Limb (tissue), 2 donors: ENCODE data around the gene CDKAL1.
A peak's percentile ranks its signal among the peaks of the same experiment; 100 is the strongest.

Source experiments
- DNase-seq, 2 donors: peaks; one replicate each; pipeline ENCODE4 v3.0.0-alpha.2; 2016; ENCODE audit errors: extremely low spot score in 2 of 2

Gene CDKAL1

DNA sequence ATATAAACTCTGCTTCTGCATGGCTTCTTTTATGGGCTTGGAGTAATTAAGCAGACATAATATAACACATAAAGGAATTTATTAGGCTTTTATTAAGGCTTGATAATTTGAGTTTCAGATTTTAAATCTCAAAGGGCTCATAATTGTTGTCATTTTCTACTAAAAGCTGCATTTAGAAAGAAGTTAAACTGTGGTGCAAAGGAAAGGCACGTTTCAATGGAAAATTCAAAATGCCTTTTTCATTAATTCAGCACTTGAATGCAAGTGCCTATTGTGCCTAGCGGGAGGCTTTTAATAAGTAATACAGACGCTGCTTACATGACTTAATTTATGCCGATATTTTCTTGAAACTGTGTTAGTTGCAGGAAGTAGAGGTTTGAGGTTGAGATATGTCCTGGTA, 627.5 kb downstream of the CDKAL1 start:
- DNase-seq: no peak

DNA sequence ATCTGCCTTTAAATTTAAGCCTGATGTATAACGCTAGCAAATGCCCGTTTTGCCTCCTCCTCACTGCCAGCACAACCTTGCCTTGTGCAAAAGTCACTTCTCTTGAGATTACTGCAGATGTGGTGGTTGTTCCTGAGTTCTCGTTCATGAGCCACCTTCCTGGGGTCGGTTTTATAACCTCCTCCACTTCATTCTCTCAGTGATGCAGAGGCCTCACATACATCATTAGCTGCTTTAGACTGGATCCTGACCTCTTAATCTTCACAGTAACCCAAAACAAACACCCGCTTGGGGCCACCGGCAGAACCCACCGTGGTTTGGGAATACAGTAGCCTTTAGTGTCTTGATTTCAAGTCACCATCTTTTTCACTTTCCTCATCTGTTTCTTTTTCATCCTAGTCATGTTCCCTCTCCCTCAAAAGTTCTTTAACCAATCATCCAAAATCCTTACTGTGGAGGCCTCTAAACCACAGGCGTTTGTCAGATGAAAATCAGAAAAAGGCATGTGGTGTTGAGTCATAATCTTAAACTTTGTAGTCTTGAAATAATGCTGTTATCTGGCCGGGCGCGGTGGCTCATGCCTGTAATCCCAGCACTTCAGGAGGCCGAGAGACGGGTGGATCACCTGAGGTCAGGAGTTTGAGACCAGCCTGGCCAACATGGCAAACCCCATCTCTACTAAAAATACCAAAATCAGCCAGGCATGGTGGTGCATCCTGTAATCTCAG, 629.0 kb downstream of the CDKAL1 start:
- DNase-seq: no peak

DNA sequence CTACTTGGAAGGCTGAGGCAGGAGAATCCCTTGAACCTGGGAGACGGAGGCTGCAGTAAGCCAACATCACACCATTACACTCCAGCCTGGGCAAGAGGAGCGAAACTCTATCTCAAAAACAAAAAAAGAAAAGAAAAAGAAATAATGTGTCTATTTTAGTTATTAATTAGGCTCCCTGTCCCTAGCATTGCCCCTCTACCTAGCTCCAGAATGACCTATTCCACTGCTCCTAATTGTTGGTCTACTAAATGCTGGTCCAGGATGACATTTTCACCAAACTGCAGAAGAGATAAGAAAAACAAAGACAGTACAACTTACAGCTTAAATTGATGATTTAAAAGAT, 629.6 kb downstream of the CDKAL1 start:
- DNase-seq: no peak

DNA sequence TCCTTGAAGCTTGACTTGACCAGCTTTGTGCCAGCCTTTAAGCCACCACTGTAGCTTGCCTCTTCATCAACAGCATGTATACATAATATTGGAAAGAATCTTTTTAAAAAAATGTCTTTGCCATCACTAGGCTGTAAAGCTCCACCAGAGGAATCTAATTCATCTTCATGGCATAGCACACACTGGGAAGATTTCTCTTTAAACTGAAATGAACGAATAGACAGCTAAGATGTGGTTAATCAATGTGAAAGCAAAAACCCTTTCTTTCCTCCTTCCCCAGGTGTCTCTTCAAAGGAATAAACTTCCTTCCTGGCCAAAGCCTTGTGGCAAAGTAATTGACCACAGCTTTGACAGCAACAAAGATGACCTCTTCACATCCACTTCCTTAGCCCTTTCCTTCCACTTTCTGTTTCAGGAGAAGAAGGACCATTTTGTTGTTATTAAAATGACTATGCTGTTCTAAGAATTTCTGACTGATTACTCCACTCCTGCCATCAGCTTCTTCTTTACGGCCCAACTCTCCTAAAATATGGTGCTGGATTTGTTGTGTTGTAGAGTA, 630.6 kb downstream of the CDKAL1 start:
- DNase-seq: no peak

DNA sequence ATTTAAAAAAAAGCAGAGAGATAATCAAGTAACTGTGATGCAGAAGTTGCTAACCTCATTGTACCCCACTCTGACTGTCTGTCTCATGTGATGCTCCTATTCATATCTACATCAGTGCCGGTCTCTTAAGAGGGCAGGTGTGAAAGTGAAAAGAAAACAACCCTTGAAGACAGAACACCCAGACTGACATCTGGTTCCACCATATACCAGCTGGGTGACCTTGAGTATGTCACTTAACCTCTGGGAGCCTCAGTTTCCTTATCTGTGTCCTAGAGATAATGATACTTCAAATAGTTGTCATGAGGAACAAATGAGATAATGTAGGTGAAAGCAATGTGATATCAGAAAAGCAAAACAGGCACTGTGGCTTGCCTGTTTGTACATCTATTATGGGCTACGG, 632.5 kb downstream of the CDKAL1 start:
- DNase-seq: no peak

DNA sequence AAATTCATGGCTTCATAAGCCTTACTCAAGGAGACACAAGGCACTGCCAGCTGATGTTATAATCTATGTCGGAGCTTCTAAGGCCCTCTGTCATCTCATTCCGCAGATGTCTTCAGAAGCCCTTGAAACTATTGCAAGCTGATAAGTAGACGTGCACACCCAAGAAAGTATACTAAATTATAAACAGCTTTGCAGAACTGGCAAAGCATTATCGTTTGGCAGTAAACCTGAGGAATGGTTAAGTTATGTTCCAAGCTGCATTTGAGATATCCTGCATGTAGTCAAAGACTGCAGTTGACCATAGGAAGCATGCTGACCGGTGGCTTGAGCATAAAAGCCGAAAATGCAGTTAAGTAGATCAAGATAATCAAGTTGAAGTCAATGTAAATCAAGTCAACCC, 633.5 kb downstream of the CDKAL1 start:
- DNase-seq: no peak

DNA sequence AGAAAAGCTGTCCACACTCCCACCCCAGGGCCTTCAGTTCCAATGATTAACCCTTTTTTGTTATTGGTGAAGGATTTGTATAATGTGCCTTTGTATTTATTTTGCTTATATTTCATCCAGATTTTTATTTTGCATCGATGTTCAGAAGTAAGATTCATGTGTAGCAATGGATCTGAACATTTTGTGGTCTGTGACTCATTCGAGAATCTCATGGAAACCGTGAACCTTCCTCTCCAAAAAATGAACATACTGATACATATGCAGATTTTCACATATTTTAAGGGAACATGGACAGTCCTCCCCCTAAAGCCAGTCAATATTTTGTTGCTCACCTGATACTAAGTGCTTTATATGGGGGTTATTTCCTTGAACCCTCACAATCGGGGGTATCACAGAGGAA, 637.5 kb downstream of the CDKAL1 start:
- DNase-seq: no peak

DNA sequence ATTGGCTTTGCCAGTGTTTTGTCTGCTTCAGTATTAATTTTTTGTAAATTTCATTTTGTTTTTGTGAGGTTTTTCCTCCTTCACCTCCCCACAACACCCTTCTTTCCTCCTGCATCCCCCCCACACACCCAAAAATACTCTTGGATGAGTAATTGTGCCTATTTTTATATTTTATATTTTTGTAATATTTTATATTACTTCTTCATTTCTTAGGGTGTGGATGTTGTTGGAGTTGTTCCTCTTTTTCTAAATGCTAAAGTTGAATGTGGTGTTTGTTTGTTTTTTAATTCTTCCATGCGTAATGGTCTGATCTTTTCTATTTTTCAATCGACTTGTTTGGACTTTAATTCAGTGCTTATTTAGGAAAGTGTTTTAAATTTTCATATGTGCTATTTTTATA, 638.8 kb downstream of the CDKAL1 start:
- no peak for DNase-seq

DNA sequence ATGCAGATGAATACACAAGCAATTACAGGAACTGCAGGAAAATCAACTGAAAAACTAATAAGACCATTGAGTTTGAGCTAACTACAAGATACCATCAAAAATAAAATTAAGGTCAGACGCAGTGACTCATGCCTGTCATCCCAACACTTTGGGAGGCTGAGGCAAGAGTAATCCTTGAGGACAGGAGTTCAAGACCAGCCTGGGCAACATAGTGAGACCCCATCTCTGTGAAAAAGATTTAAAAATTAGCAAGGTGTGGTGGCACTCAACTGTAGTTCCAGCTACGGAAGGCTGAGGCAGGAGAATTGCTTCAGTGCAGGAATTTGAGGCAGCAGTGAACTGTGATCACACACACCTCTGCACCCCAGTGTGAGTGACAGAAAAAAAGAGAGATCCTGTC, 639.4 kb downstream of the CDKAL1 start:
- DNase-seq: no peak

DNA sequence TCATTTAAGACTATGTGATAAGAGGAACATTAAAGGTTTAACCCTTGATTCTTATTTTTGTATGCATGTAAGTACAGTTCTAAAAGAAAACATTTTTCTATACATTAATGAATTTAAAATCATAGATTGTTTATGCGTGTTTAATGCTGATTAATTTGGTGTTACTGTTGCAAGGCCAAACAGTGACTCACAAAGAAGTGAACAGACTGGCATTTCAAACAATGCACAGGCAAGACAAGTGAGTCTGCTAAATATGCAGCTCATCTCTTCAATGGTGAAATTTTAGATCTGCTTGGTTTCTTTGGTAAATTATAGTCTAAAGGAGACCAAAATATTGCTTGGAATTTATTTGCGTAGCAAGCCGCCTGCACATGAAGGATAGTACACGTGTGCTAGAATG, 641.9 kb downstream of the CDKAL1 start:
- DNase-seq: no peak

DNA sequence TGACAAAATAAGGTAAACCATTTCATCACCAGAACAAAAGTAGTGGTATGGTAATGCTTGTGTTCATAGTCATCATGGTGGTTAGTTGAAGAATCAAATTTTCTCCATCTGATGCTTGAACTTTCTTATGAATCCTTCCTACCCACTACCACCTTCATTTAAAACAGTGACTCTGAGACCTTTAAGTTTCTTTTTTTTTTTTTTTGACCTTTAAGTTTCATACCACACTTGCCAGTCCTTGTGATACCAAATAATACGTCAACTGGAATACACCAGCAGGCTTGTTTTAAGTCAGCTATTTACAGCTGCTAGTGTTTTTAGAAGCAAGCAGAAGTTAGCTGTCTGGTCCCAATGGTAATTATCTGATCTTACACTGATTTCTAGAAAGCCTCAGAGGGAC, 645.9 kb downstream of the CDKAL1 start:
- no peak for DNase-seq

DNA sequence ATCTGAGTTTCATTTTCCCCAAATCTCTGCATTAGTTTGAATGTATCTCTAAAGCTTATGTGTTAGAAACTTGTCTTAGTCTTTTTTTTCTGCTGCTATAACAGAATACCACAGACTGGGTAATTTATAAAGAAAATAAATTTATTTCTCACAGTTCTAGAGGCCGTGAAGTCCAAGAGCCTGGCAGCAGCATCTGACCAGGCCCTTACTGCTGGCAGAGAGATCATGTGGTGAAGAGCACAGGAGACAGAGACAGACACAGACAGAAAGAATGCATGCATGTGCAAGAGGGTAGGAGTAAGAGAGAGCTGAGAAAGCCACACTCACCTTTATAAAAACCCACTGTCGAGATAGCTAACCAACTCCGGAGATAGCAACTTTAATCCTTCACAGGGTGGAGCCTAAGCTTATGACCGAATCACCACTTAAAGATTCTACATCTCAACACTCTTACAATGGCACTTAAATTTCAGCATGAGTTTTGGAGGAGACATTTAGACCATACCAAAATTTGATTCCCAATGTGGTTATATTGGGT, 646.6 kb downstream of the CDKAL1 start:
- no peak for DNase-seq

DNA sequence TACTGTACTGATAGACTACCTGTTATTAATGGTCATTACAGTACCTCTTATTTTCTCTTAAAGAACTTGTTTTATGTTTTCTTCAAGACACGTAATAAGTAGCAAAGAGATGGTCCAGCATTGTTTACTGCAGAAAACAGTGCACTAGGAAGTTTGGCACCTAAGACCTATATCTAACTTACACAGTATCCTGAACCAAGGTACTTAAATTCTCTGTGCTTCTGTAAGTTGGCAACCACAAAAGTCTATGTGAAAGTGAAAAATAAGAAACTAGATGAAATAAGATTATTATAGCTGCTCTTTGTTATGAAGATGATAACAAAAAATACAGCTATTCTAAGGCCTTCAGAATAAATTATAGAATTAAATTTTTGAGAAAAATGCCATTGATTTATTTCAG, 647.6 kb downstream of the CDKAL1 start:
- DNase-seq: no peak

DNA sequence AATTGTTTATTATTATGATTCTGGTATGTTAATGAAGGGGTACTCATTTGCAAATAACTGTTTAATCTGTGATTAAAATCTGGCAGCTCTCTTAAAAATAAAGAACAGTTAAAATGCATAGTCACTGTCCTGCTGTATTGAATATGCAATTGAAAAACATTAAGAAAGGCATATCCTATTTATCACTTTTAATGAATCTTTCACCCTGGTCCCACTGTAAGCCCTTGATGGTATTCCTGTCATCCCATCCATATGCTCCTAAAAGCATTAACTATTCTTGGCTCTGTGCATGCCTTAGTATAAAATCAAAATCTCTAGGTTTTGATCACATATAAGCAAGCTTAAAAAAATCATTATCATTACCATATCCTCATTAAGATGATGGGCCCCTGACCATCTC, 648.3 kb downstream of the CDKAL1 start:
- DNase-seq: no peak

DNA sequence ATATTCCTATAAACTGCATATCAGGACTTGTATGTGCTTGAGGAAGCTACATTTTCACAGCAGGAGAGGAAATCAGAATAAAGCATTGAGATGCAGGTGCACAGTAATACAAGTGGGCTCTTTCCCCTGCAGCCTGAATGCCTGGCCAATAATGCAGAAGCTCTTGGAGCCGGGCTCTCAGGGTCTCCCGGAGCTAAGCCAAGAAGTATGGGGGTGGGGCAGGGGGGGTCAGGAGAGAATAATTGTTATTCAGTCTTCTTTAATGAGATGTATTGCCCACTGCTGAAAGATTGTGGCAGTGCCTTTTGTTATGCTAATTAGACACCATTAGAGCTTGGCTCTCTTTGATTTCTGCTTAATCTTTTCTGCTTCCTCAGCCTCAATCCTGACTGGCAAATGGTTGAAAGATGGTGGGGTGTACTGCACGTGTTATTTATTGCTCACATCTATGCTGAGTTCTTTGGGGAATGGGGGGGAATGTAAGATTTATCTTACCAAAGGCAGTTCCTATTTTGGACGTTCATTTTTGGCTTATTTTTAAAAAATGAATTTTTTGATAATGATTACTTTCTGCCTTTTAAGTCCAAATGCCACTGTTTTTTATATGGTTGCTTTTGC, 651.7 kb downstream of the CDKAL1 start:
- peak in 1 of 2 donors; percentile 66 for DNase-seq

DNA sequence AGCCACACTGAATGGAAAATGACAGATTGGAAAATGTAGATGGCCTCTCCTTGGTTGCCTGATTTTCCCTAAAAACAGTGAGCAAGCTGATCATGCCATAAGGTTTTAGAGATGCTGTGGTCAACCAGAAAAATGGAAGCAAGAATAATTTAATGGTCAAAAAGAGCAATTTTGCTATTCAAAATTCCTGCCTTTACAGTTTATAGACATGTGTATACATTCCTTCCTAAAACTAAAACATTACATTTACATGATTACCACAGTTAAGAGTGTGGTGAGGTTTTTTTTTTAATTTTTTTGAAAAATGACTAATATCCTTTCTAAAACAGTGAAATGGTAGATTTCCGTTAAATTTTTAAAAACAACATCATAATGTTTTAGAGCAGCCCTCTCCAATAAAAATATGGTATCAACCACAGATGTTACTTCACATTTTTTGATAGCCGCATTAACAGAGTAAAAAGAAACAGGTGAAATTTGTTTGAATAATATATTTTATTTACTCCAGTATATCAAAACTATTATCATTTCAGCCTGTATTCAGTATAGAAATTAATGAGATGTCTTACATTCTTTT, 652.3 kb downstream of the CDKAL1 start:
- no peak for DNase-seq

DNA sequence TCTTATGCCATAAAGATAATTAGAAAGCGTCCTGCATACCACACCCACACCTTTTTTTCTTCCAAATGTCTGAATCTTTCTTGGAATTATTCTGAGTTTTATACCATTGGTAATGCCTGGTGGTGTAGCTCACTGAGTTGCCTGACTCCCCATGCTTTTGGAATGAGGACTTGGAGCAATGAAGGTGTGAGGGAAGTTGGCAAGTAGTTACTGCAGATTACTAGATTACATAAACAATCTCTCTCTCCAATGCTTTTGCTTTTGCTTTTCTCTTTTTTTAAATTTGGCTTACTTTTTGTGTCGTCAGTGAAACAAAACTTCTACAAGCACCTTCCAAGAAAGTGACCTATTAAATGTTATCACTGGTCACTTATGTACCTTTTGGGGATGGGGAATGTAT, 653.2 kb downstream of the CDKAL1 start:
- DNase-seq: no peak

DNA sequence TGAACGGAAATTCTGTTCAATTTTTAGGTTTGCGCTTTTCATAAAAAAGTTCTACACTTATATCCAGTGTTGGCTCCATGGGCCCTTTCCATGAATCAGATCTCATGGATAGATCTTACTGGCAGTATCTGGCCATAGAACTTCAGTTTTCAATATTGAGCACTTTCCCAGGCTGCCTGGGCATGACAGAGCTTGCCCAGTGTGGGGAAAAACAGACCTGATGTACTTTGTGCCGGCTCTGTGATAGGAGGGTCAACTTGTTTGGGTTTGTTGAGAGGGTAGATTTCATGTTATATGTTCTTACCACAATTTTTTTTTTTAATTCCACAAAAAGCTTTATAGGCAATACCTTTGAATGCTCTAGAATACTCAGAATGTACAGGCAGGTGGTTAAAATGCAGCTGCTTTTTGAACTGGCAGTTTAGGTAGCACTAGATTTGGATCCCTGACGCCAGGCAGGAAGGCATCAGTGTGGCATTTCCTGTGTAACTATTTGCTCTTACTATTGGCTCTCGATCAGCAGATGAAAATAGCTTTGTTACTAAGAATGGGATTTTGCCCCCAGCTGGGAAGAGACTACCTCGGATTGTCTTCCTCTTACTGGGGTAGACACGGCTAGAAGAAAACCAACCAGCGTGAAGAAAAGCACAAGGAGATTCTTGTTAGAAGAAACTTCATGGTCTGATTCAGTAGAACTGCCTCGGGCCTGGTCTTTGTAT, 654.4 kb downstream of the CDKAL1 start:
- DNase-seq: no peak

DNA sequence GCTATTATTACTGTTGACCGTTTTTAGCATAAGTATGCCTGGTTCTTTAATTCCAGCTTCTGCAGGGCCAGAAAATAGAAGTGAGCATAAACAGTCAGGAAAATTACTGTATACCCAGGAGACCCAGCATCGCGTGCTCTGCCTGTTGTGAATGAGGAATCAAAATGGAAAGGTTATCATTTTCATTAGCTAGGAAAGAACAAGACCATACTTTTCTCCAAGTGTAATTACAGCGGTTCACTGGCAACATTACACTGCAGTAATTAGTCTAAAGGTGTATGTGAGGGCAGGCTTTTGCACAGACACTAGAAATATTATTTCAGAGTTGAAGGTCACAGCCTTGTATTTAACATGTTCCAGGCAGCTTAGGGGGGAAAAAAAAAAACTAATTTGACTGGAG, 655.5 kb downstream of the CDKAL1 start:
- no peak for DNase-seq

DNA sequence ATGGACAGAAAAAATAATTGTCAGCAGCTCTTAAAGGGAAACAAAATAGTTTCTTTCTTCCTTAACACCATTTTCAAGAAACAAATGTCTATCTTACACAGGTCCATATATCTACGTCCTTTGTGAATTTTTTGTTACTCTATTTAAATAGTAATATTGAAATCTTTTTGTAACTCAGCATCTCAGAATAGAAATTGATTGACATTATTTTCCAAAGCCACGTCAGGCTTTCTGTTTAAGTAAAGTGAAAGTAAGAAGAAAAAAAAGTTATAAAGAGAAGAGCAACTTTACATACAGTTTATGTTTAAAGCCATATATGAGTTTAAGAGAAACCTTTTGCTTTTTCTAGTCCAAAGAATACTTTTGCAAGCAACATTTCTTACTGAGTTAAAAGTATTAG, 656.4 kb downstream of the CDKAL1 start:
- DNase-seq: no peak

DNA sequence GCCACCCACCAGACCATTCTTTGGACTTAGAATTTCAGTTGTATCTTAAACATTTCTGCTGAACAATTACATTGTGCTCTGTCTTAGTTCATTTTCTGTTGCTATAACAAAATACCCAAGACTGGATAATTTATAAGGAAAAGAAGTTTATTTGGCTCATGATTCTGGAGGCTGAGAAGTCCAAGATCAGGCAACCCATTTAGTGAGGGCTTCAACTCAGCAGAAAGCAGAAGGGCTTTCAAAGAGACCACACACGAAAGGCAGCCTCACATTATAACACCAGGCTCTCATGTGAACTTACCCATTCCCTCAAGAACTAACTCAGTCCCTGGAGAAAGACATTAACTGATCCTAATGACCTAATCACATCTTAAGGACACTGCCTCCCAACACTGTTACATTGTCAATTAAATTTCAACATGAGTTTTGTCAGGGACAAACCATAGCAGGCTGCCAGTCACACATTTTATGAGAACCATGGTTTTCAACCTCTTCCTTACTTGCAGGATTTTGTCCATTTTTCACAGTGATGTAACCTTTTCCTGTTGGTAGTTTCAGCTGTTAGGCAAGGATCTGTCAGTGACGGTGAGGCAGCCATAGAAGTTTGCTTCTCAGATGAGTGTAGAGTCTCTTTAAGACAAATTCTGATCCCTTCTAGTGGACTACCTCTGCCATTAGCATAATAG, 659.7 kb downstream of the CDKAL1 start:
- DNase-seq: no peak
